ENCODE measurements around the gene CAPN7.
A peak's percentile ranks its signal among the peaks of the same experiment; 100 is the strongest.

CAPN7 gene

GRCh38 chr3:15255215-15255614 is 49.2 kb downstream of the CAPN7 start:
- no peak for DNase-seq

- no peak for DNase-seq
Observed at GRCh38 chr3:15256861-15257341, 50.9 kb downstream of the CAPN7 start.

- DNase-seq, result no peak
Observed at GRCh38 chr3:15258720-15259119, 52.7 kb downstream of the CAPN7 start.

GRCh38 chr3:15260531-15260930 is 54.5 kb downstream of the CAPN7 start:
- DNase-seq, result no peak

- no peak for DNase-seq
Observed at GRCh38 chr3:15261274-15261673, 55.2 kb downstream of the CAPN7 start.

- DNase-seq, result no peak
Observed at GRCh38 chr3:15262021-15262420, 56.0 kb downstream of the CAPN7 start.

GRCh38 chr3:15263120-15263519 is 57.1 kb downstream of the CAPN7 start:
- no peak for DNase-seq

- DNase-seq, result no peak
Observed at GRCh38 chr3:15263926-15264325, 57.9 kb downstream of the CAPN7 start.

GRCh38 chr3:15264486-15264885 is 58.4 kb downstream of the CAPN7 start:
- DNase-seq, result no peak

- no peak for DNase-seq
Observed at GRCh38 chr3:15265655-15266509, 59.8 kb downstream of the CAPN7 start.

GRCh38 chr3:15266510-15267376 is 60.7 kb downstream of the CAPN7 start:
- no peak for DNase-seq

- no peak for DNase-seq
Observed at GRCh38 chr3:15267502-15267901, 61.5 kb downstream of the CAPN7 start.

GRCh38 chr3:15268033-15268631 is 62.1 kb downstream of the CAPN7 start:
- DNase-seq, result peak; percentile 92

GRCh38 chr3:15269091-15269989 is 63.3 kb downstream of the CAPN7 start:
- peak; percentile 84 for DNase-seq

GRCh38 chr3:15271030-15271429 is 65.0 kb downstream of the CAPN7 start:
- no peak for DNase-seq

GRCh38 chr3:15271785-15272381 is 65.8 kb downstream of the CAPN7 start:
- no peak for DNase-seq

- no peak for DNase-seq
Observed at GRCh38 chr3:15272426-15273196, 66.6 kb downstream of the CAPN7 start.

GRCh38 chr3:15273227-15273626 is 67.2 kb downstream of the CAPN7 start:
- DNase-seq, result no peak

GRCh38 chr3:15276028-15276724 is 70.1 kb downstream of the CAPN7 start:
- peak; percentile 13 for DNase-seq

GRCh38 chr3:15277861-15278500 is 71.9 kb downstream of the CAPN7 start:
- no peak for DNase-seq
